ENCODE results near the gene ACY1. TPM values are rescaled to one million over a fixed set of nuclear protein-coding genes. Genes with fewer than 3 reads are reported as not detected.

ACY1 gene
- total and polyA plus RNA-seq, 2 of the 13 experiments (the other 11 are each of a cell fraction or from before 2014, with no cell fraction given), result 113 to 162 TPM

GRCh38 chr3:51941798-51942602, 41.3 kb upstream of the ACY1 start, which contains the start of the genes PARP3 and RRP9 (continued):
- TF ChIP-seq ZBTB49 (CRISPR knock-in tag; IDR thresholded peaks at IDR 0.05; ENCODE audit: borderline replicate concordance), result peak; percentile 74; the same call in 1 of the 2 replicates
- no peak for TF ChIP-seq ZNF326 (CRISPR knock-in tag; IDR thresholded peaks at IDR 0.05; ENCODE audit: borderline replicate concordance)
- TF ChIP-seq, protein P1, sequence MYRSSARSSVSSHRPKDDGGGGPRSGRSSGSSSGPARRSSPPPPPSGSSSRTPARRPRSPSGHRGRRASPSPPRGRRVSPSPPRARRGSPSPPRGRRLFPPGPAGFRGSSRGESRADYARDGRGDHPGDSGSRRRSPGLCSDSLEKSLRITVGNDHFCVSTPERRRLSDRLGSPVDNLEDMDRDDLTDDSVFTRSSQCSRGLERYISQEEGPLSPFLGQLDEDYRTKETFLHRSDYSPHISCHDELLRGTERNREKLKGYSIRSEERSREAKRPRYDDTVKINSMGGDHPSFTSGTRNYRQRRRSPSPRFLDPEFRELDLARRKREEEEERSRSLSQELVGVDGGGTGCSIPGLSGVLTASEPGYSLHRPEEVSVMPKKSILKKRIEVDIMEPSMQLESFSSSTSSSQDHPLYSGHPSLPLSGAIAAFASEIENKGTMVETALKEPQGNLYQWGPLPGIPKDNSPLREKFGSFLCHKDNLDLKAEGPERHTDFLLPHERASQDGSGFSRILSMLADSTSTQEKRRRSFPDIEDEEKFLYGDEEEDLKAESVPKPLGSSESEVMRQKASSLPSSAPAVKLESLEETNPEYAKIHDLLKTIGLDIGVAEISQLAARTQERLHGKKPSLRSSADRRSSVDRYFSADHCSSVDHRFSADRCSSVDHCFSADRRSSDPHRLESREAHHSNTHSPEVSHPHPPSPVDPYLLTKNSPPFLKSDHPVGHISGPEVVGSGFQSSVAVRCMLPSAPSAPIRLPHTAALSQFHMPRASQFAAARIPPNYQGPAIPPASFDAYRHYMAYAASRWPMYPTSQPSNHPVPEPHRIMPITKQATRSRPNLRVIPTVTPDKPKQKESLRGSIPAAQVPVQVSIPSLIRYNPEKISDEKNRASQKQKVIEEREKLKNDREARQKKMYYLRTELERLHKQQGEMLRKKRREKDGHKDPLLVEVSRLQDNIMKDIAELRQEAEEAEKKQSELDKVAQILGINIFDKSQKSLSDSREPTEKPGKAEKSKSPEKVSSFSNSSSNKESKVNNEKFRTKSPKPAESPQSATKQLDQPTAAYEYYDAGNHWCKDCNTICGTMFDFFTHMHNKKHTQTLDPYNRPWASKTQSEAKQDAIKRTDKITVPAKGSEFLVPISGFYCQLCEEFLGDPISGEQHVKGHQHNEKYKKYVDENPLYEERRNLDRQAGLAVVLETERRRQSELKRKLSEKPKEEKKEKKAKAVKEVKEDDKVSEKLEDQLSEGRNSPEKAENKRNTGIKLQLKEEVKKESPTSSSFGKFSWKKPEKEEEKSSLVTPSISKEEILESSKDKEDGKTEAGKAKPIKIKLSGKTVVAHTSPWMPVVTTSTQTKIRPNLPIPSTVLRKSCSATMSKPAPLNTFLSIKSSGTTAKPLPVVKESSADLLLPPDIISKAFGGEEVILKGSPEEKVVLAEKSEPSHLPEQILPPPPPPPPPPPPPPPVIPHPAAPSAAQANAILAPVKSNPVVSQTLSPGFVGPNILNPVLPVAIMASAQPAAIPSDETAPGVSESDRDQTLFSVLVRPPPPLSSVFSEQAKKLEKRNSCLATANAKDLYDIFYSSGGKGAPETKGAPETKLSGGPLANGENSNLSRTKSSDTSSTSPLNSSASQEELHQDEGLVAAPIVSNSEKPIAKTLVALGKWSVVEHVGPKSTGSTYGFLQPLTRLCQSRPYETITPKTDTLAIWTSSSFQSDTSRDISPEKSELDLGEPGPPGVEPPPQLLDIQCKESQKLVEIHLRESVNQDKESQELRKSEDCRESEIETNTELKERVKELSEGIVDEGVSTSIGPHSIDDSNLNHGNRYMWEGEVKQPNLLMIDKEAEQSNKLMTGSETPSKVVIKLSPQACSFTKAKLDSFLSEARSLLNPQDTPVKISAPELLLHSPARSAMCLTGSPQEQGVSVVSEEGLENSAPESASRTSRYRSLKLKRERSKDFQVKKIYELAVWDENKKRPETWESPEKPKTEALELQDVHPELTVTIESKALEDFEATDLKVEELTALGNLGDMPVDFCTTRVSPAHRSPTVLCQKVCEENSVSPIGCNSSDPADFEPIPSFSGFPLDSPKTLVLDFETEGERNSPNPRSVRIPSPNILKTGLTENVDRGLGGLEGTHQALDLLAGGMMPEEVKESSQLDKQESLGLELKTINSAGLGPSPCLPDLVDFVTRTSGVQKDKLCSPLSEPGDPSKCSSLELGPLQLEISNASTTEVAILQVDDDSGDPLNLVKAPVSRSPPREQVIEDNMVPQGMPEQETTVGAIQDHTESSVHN (CRISPR knock-in tag; IDR thresholded peaks at IDR 0.05), result no peak
- no peak; the same call in 1 of the 2 replicates for TF ChIP-seq ZNF703 (CRISPR knock-in tag; IDR thresholded peaks at IDR 0.05; ENCODE audit: borderline replicate concordance)
- TF ChIP-seq NCOR1 (IDR thresholded peaks at IDR 0.05; ENCODE audit: borderline replicate concordance, low read length), result no peak
- TF ChIP-seq ZNF850 (CRISPR knock-in tag; conservative IDR thresholded peaks at IDR 0.05), result no peak
- TF ChIP-seq ZEB1 (IDR thresholded peaks at IDR 0.05; ENCODE audit: insufficient replicate concordance, low read depth), result no peak
- no peak for TF ChIP-seq JDP2 (CRISPR knock-in tag; IDR thresholded peaks at IDR 0.05; ENCODE audit: borderline replicate concordance)
- peak; percentile 85 for TF ChIP-seq ELF3 (CRISPR knock-in tag; IDR thresholded peaks at IDR 0.05)
- TF ChIP-seq ZNF276 (CRISPR knock-in tag; IDR thresholded peaks at IDR 0.05; ENCODE audit: low read depth), result peak; percentile 67
- 0 out of 2 replicates have a peak, but pooled peaks have one; percentile 49 for TF ChIP-seq HOMEZ (CRISPR knock-in tag; IDR thresholded peaks at IDR 0.05; ENCODE audit: low read depth)
- peak; percentile 84 for TF ChIP-seq HDAC1 (CRISPR knock-in tag; IDR thresholded peaks at IDR 0.05)
- TF ChIP-seq ISL2 (CRISPR knock-in tag; IDR thresholded peaks at IDR 0.05), result peak; percentile 83
- TF ChIP-seq ZNF256 (CRISPR knock-in tag; conservative IDR thresholded peaks at IDR 0.05), result 0 out of 2 replicates have a peak, but pooled peaks have one; percentile 48

Measured in HepG2 (cell line).